ENCODE measurements around the gene FUT7.

FUT7 gene

DNA sequence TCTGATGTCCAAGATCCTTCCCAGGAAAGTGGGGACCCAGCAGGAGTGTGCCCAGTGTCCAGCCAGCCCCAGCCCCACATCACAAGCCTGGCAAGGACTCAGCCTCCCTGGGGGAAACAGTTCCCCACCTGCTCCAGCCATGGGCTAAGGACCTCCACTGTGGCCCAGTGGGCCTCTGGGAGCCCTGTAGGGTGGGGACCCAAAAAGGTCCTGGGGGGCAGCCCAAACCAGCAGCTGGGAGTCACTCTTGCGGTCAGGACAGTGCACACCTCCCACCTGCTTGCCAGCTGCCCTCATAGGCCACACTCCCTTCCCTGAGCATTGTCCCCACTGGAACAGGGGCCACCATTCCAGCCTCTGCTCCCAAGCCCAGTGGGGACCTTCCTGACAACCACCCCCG lies 5.5 kb downstream of the FUT7 start:
- Histone ChIP-seq H3F3A (ENCODE audit: insufficient read depth, low read length) (no peaks in the 10 kb centered on the region), H3K4me3 (ENCODE audit: low read depth, low read length, poor library complexity, severe bottlenecking) (no peak overlapping the region), H2AFZ (ENCODE audit: low read length) (no peak overlapping the region), H3K27me3 (ENCODE audit: insufficient read depth, low read length) (peaks cover 17% of the 10 kb centered on the region), H3K9me2 (ENCODE audit: low read depth, low read length) (no peaks in the 10 kb centered on the region), H3K9ac (ENCODE audit: low read length) (no peak overlapping the region), H3K4me2 (ENCODE audit: low read length) (no peak overlapping the region), H3K27ac (ENCODE audit: low read depth, low read length, poor library complexity, severe bottlenecking) (no peak overlapping the region), H3K4me1 (ENCODE audit: insufficient read depth, low read length, severe bottlenecking) (peaks cover 20% of the 10 kb centered on the region), H4K20me1 (ENCODE audit: insufficient read depth, low read length) (no peaks in the 10 kb centered on the region), H3K36me3 (ENCODE audit: insufficient read depth, low read length) (no peaks in the 10 kb centered on the region), H3K79me2 (ENCODE audit: insufficient read depth, low read length) (no peaks in the 10 kb centered on the region), H3K9me3 (ENCODE audit: low read length) (no peaks in the 10 kb centered on the region)
- TF ChIP-seq EZH2 (IDR thresholded peaks at IDR 0.05; ENCODE audit: borderline replicate concordance, low read length), result no peak
- TF ChIP-seq, protein P1, sequence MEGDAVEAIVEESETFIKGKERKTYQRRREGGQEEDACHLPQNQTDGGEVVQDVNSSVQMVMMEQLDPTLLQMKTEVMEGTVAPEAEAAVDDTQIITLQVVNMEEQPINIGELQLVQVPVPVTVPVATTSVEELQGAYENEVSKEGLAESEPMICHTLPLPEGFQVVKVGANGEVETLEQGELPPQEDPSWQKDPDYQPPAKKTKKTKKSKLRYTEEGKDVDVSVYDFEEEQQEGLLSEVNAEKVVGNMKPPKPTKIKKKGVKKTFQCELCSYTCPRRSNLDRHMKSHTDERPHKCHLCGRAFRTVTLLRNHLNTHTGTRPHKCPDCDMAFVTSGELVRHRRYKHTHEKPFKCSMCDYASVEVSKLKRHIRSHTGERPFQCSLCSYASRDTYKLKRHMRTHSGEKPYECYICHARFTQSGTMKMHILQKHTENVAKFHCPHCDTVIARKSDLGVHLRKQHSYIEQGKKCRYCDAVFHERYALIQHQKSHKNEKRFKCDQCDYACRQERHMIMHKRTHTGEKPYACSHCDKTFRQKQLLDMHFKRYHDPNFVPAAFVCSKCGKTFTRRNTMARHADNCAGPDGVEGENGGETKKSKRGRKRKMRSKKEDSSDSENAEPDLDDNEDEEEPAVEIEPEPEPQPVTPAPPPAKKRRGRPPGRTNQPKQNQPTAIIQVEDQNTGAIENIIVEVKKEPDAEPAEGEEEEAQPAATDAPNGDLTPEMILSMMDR (IDR thresholded peaks at IDR 0.05; ENCODE audit: low read length), result no peak

DNA sequence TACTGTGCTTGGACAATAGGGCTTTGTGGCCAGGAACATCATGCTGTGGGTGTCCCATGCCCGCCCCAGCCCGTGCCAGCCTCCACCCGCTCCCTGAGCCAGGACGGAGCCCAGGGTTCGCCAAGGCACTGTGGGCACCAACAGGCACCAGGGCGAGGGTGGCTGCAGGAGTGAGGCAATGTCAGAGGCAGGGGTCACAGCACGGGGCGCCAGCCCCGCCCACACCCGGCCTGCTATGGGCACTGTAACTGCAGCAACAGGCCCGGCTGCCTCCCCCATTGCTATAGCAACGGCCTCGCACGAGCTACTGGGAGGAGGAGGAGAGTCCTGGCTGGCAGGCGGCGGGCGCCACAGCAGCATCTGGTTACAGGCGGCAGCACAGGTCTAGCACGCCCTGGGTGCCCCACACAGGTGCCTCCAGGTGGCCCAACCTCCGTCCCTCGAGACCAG lies 6.3 kb downstream of the FUT7 start:
- Histone ChIP-seq H3F3A (ENCODE audit: insufficient read depth, low read length) (no peaks in the 10 kb centered on the region), H3K4me2 (ENCODE audit: low read length) (no peak overlapping the region), H3K27me3 (ENCODE audit: insufficient read depth, low read length) (peaks cover 14% of the 10 kb centered on the region), H4K20me1 (ENCODE audit: insufficient read depth, low read length) (no peaks in the 10 kb centered on the region), H3K79me2 (ENCODE audit: insufficient read depth, low read length) (no peaks in the 10 kb centered on the region), H3K9me2 (ENCODE audit: low read depth, low read length) (no peaks in the 10 kb centered on the region), H3K9me3 (ENCODE audit: low read length) (no peaks in the 10 kb centered on the region), H3K4me3 (ENCODE audit: low read depth, low read length, poor library complexity, severe bottlenecking) (no peak overlapping the region), H3K9ac (ENCODE audit: low read length) (no peak overlapping the region), H3K4me1 (ENCODE audit: insufficient read depth, low read length, severe bottlenecking) (peaks cover 20% of the 10 kb centered on the region), H3K36me3 (ENCODE audit: insufficient read depth, low read length) (no peaks in the 10 kb centered on the region), H3K27ac (ENCODE audit: low read depth, low read length, poor library complexity, severe bottlenecking) (no peak overlapping the region), H2AFZ (ENCODE audit: low read length) (no peak overlapping the region)
- TF ChIP-seq, protein P1 (IDR thresholded peaks at IDR 0.05; ENCODE audit: low read length), result peak; percentile 28; the same call in 1 of the 2 replicates
- TF ChIP-seq EZH2 (IDR thresholded peaks at IDR 0.05; ENCODE audit: borderline replicate concordance, low read length), result no peak

DNA sequence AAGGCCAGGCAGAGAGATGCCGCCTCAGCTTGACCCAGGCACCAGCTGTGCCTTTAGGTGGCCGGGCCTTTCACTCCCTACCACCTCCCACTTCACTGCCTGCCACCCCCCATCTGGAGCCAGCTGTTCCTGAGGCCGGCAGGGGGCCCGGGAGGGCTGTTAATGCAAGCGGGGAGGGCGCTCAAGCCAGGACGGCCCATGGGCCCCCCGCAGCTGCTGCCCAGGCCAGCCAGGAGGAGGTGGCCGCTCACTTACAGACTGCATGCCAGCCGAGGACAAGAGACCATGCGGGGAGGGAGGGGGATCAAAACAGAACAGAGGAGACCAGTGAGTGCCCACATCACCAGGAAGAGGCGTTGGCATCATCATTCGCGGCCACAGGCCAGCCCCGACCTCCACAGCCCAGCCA lies 8.3 kb downstream of the FUT7 start:
- H3K4me2 ChIP-seq (ENCODE audit: low read length), result no peak overlapping the region
- no peaks in the 10 kb centered on the region for H3K9me3 ChIP-seq (ENCODE audit: low read length)
- H4K20me1 ChIP-seq (ENCODE audit: insufficient read depth, low read length), result no peaks in the 10 kb centered on the region
- H3K27ac ChIP-seq (ENCODE audit: low read depth, low read length, poor library complexity, severe bottlenecking), result no peak overlapping the region
- no peak overlapping the region for H3K9ac ChIP-seq (ENCODE audit: low read length)
- no peaks in the 10 kb centered on the region for H3K36me3 ChIP-seq (ENCODE audit: insufficient read depth, low read length)
- H2AFZ ChIP-seq (ENCODE audit: low read length), result no peak overlapping the region
- no peak overlapping the region for H3K4me3 ChIP-seq (ENCODE audit: low read depth, low read length, poor library complexity, severe bottlenecking)
- no peak for TF ChIP-seq EZH2 (IDR thresholded peaks at IDR 0.05; ENCODE audit: borderline replicate concordance, low read length)
- TF ChIP-seq, protein P1 (IDR thresholded peaks at IDR 0.05; ENCODE audit: low read length), result no peak
- no peaks in the 10 kb centered on the region for H3K9me2 ChIP-seq (ENCODE audit: low read depth, low read length)
- H3K79me2 ChIP-seq (ENCODE audit: insufficient read depth, low read length), result no peaks in the 10 kb centered on the region
- peaks cover 7% of the 10 kb centered on the region for H3K27me3 ChIP-seq (ENCODE audit: insufficient read depth, low read length)
- H3F3A ChIP-seq (ENCODE audit: insufficient read depth, low read length), result no peaks in the 10 kb centered on the region
- peaks cover 13% of the 10 kb centered on the region for H3K4me1 ChIP-seq (ENCODE audit: insufficient read depth, low read length, severe bottlenecking)
